A549 treated with GW870086 at 1 μM for 4 hours (cell line): ENCODE results near the gene ZNF519. TPM values are rescaled to one million over a fixed set of nuclear protein-coding genes. Genes with fewer than 3 reads are reported as not detected.

ENCODE experiments used
- total RNA-seq: library from RNA; stranded (reverse); fragments of 200-300 nt; extraction: Qiagen RNA extraction; gene quantifications from 5 replicates; pipeline ENCODE4 v1.2.3, GENCODE V29; 2022; ENCODE audit warnings: low read depth

Gene ZNF519
- 0.87 to 2.1 TPM (median 1.5 TPM) in 5 replicates for total RNA-seq

GRCh38 chr18:14132271-14132700, at the start of gene ZNF519:
TSS of gene ZNF519 (minus strand) at chr18:14132435. CDS start at chr18:14132277, 158 bp downstream.

Other genes with a start within 250 kb of the ZNF519 start
- gene MC2R, start 216.9 kb downstream of the ZNF519 start, total RNA-seq = not detected in 5 replicates